ENCODE measurements around the gene KCNK7.

The KCNK7 gene

GRCh38 chr11:65620666-65621065 is 25.1 kb upstream of the KCNK7 start:
- TF ChIP-seq POLR2A (IDR thresholded peaks at IDR 0.05; ENCODE audit: low read length) (no peak), GATA1 (IDR thresholded peaks at IDR 0.05; ENCODE audit: low read depth, low read length) (no peak)
- no peak for DNase-seq

- TF ChIP-seq GATA1 (IDR thresholded peaks at IDR 0.05; ENCODE audit: low read depth, low read length) (no peak), POLR2A (IDR thresholded peaks at IDR 0.05; ENCODE audit: low read length) (no peak)
- no peak for DNase-seq
Measured at GRCh38 chr11:65619281-65619928, 23.8 kb upstream of the KCNK7 start.

GRCh38 chr11:65618763-65619162 is 23.2 kb upstream of the KCNK7 start:
- no peak for DNase-seq
- TF ChIP-seq POLR2A (IDR thresholded peaks at IDR 0.05; ENCODE audit: low read length): no peak
- no peak for TF ChIP-seq GATA1 (IDR thresholded peaks at IDR 0.05; ENCODE audit: low read depth, low read length)

DNA sequence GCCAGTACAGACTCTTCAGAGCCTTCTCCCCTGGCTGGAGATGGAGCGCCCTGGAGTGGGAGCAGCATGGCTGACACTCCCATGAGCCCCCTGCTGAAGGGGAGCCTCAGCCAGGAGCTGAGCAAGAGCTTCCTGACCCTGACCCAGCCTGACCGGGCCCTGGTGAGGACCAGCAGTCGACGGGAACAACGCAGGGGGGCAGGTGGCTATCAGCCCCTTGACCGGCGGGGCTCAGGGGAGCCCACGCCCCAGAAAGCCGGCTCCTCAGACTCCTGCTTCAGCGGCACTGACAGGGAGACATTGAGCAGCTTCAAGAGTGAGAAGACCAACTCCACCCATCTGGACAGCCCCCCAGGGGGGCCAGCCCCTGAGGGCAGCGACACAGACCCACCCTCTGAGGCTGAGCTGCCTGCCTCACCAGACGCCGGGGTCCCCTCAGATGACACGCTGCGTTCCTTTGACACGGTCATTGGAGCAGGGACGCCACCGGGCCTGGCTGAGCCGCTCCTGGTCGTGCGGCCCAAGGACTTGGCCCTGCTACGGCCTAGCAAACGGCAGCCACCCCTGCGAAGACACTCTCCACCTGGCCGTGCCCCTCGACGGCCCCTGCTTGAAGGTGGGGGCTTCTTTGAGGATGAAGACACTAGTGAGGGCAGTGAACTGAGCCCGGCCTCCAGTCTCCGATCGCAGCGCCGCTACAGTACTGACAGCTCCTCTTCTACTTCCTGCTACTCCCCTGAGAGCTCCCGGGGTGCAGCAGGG is 22.6 kb upstream of the KCNK7 start:
- no peak for DNase-seq
- no peak for TF ChIP-seq POLR2A (IDR thresholded peaks at IDR 0.05; ENCODE audit: low read length)
- no peak for TF ChIP-seq GATA1 (IDR thresholded peaks at IDR 0.05; ENCODE audit: low read depth, low read length)

GRCh38 chr11:65617136-65617850 is 21.7 kb upstream of the KCNK7 start:
- DNase-seq: no peak
- TF ChIP-seq POLR2A (IDR thresholded peaks at IDR 0.05; ENCODE audit: low read length) (no peak), GATA1 (IDR thresholded peaks at IDR 0.05; ENCODE audit: low read depth, low read length) (no peak)

- TF ChIP-seq GATA1 (IDR thresholded peaks at IDR 0.05; ENCODE audit: low read depth, low read length): no peak
- no peak for TF ChIP-seq POLR2A (IDR thresholded peaks at IDR 0.05; ENCODE audit: low read length)
- DNase-seq: no peak
Measured at GRCh38 chr11:65616575-65617001, 21.0 kb upstream of the KCNK7 start.

- DNase-seq: peak; percentile 76 to 82
- no peak for TF ChIP-seq GATA1 (IDR thresholded peaks at IDR 0.05; ENCODE audit: low read depth, low read length)
- no peak for TF ChIP-seq POLR2A (IDR thresholded peaks at IDR 0.05; ENCODE audit: low read length)
Measured at GRCh38 chr11:65615950-65616574, 20.5 kb upstream of the KCNK7 start.

GRCh38 chr11:65615229-65615949 is 19.8 kb upstream of the KCNK7 start, which contains the start of gene PCNX3:
Gene PCNX3, plus strand, starts transcription at chr11:65615776. Its CDS starts 536 bp downstream, at chr11:65616312.
- TF ChIP-seq GATA1 (IDR thresholded peaks at IDR 0.05; ENCODE audit: low read depth, low read length) (no peak), POLR2A (IDR thresholded peaks at IDR 0.05; ENCODE audit: low read length) (peak; percentile 64)
- peak; percentile 100 for DNase-seq

- TF ChIP-seq GATA1 (IDR thresholded peaks at IDR 0.05; ENCODE audit: low read depth, low read length) (no peak), POLR2A (IDR thresholded peaks at IDR 0.05; ENCODE audit: low read length) (no peak)
Measured at GRCh38 chr11:65613091-65613928, 17.7 kb upstream of the KCNK7 start.

GRCh38 chr11:65612691-65613090 is 17.1 kb upstream of the KCNK7 start:
- no peak for DNase-seq
- TF ChIP-seq GATA1 (IDR thresholded peaks at IDR 0.05; ENCODE audit: low read depth, low read length) (no peak), POLR2A (IDR thresholded peaks at IDR 0.05; ENCODE audit: low read length) (no peak)

More at GRCh38 chr11:65613091-65613928, 17.7 kb upstream of the KCNK7 start:
- no peak for DNase-seq

GRCh38 chr11:65611758-65612603 is 16.4 kb upstream of the KCNK7 start:
- no peak for DNase-seq
- TF ChIP-seq GATA1 (IDR thresholded peaks at IDR 0.05; ENCODE audit: low read depth, low read length) (no peak), POLR2A (IDR thresholded peaks at IDR 0.05; ENCODE audit: low read length) (no peak)

Measured in erythroblast (primary cell).